Mammary epithelial cell (primary cell): ENCODE measurements around the gene NRROS.

ENCODE experiments used
- CTCF ChIP-seq, 2 donors: IDR thresholded peaks in 1 of 2; conservative IDR thresholded peaks in 1 of 2; 2 replicates each; pipeline ENCODE4 v1.5.1; 2011 to 2012; ENCODE audit warnings: inconsistent platforms in 2 of 2, low read length in 2 of 2, mild to moderate bottlenecking in 2 of 2, control low read depth in 1 of 2, low read depth in 1 of 2; ENCODE audit not compliant: insufficient read depth in 1 of 2; ENCODE audit errors: extremely low read depth in 1 of 2
- EZH2 ChIP-seq: IDR thresholded peaks from 2 replicates; pipeline ENCODE4 v1.6.1; 2012; ENCODE audit warnings: low read length, inconsistent platforms, borderline replicate concordance

- TF ChIP-seq CTCF (conservative IDR thresholded peaks at IDR 0.05 in 1 of 2, IDR thresholded peaks at IDR 0.05 in 1 of 2; ENCODE audit: extremely low read depth in 1 of 2, insufficient read depth in 1 of 2, low read depth in 1 of 2, low read length in 2 of 2) (no peak), EZH2 (no peak)
Observed at GRCh38 chr3:196646666-196647216, 7.2 kb downstream of the NRROS start.
